NCI-H748 (cell line): ENCODE measurements around the gene GTF2F1.
"Not testable (repeated sequence)": the region's sequence is repeated elsewhere in the genome, so short reads cannot be mapped to it uniquely, and the experiment has no call there.

Experiments
- DNase-seq: peaks from one replicate; lab custom pipeline; 2025; ENCODE audit not compliant: unreplicated experiment; lab: John Stamatoyannopoulos, UW

The GTF2F1 gene

GRCh38 chr19:6392221-6393073, 517 bp downstream of the GTF2F1 start:
- DNase-seq: no peak

GRCh38 chr19:6387372-6387771, 5.6 kb downstream of the GTF2F1 start:
- no peak for DNase-seq

- DNase-seq: no peak
Measured at GRCh38 chr19:6384381-6384780, 8.6 kb downstream of the GTF2F1 start.

- DNase-seq: no peak
Measured at GRCh38 chr19:6383188-6383587, 9.8 kb downstream of the GTF2F1 start.

- no peak for DNase-seq
Measured at GRCh38 chr19:6381030-6381750, 11.8 kb downstream of the GTF2F1 start.

GRCh38 chr19:6379744-6380143, 13.2 kb downstream of the GTF2F1 start:
- DNase-seq: no peak

- no peak for DNase-seq
Measured at GRCh38 chr19:6378486-6378885, 14.5 kb downstream of the GTF2F1 start.

- DNase-seq: no peak
Measured at GRCh38 chr19:6378041-6378440, 14.9 kb downstream of the GTF2F1 start.

GRCh38 chr19:6376512-6377190, 16.3 kb downstream of the GTF2F1 start:
- no peak for DNase-seq

- DNase-seq: no peak
Measured at GRCh38 chr19:6375411-6376010, 17.5 kb downstream of the GTF2F1 start, which contains the start of gene PSPN. PSPN (minus strand) TSS chr19:6375933; CDS start chr19:6375849, 84 bp downstream.

- no peak for DNase-seq
Measured at GRCh38 chr19:6374711-6375410, 18.1 kb downstream of the GTF2F1 start.

GRCh38 chr19:6374161-6374709, 18.7 kb downstream of the GTF2F1 start:
- DNase-seq: no peak

- DNase-seq: no peak
Measured at GRCh38 chr19:6373813-6374108, 19.2 kb downstream of the GTF2F1 start.

- peak; percentile 92 for DNase-seq
Measured at GRCh38 chr19:6373096-6373812, 19.7 kb downstream of the GTF2F1 start.

GRCh38 chr19:6372594-6373095, 20.3 kb downstream of the GTF2F1 start, which contains the start of gene ALKBH7:
ALKBH7 (plus strand) TSS chr19:6372794; CDS start chr19:6372821, 27 bp downstream.
- peak; percentile 99 for DNase-seq

GRCh38 chr19:6364353-6364752, 28.6 kb downstream of the GTF2F1 start:
- DNase-seq: no peak

- no peak for DNase-seq
Measured at GRCh38 chr19:6362351-6362801, 30.6 kb downstream of the GTF2F1 start.

GRCh38 chr19:6362027-6362350, 31.0 kb downstream of the GTF2F1 start:
- no peak for DNase-seq

GRCh38 chr19:6360857-6361216, 32.1 kb downstream of the GTF2F1 start:
- not testable (repeated sequence) for DNase-seq

- DNase-seq: not testable (repeated sequence)
Measured at GRCh38 chr19:6360445-6360844, 32.5 kb downstream of the GTF2F1 start.
